GM19023 (cell line): ENCODE data around the gene HS2ST1.
"Not testable (repeated sequence)": the region's sequence is repeated elsewhere in the genome, so short reads cannot be mapped to it uniquely, and the experiment has no call there.

Source experiments
- ATAC-seq: cut with Tn5 transposase; IDR thresholded peaks from one replicate; pipeline ENCODE4 v1.9.1; 2021; ENCODE audit warnings: mild to moderate bottlenecking, moderate library complexity; ENCODE audit not compliant: unreplicated experiment

HS2ST1 gene

DNA sequence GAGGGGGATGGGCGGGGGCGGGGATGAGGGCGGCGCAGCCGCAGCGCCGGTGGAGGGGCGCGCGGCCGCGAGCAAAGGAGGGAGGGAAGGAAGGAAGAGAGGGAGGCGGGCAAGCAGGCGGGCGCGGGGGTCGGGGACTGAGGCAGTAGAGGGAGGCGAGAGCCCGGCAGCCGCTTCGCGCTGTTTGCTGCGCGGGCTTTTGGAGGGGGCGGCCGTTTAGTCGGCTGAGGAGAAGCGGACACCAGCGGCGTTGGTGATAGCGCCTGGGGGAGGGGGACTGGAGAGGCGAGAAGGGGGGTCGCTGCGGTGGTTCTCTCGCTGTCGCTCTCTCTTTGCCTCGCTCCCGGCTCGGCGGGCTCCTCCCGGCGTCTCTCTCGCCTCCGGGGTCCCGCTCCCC lies at the start of gene HS2ST1:
HS2ST1 (plus strand) TSS at position 35 of the 397 bp plus-strand sequence.
- ATAC-seq, result no peak

DNA sequence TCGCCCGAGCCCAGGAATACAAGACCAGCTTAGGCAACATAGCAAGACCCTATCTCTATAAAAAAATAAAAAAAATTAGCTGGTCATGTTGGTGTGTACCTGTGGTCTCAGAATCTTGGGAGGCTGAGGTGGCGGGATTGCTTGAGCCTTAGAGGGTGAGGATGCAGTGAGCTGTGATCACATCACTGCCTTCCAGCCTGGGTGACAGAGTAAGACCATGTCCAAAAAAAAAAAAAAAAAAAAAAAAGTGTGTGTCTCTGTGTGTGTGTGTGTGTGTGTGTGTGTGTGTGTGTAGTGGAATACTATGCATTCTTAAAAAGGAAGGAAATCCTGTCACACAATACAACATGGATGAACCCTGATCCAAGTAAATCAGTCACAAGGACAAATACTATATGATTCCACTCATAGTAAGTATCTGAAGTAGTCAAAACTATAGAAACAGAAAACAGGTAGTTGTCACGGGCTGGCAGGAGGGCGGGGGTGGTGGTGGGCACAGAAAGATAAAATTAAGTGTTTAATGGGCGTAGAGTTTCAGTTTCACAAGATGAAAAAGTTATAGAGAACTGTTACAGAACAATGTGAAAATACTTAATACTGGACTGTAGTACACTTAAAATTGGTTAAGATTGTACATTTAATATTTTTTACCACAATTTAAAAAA lies 48.3 kb upstream of the HS2ST1 start:
- ATAC-seq, result no peak

DNA sequence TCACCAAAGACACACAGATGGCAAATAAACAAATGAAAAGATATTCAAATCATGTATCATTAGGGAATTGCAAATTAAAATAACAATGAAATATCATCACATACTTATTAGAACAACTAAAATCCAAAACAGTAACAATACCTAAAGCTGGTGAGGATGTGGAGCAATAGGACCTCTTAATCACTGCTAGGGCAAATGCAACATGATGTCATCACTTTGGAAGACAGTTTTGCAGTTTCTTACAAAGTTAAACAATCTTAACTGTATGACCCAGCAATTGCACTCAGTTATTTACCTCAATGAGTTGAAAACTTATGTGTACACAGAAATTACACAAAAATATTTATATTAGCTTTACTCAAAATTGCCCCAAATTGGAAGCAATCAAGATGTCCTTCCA lies 47.8 kb upstream of the HS2ST1 start:
- ATAC-seq, result no peak

DNA sequence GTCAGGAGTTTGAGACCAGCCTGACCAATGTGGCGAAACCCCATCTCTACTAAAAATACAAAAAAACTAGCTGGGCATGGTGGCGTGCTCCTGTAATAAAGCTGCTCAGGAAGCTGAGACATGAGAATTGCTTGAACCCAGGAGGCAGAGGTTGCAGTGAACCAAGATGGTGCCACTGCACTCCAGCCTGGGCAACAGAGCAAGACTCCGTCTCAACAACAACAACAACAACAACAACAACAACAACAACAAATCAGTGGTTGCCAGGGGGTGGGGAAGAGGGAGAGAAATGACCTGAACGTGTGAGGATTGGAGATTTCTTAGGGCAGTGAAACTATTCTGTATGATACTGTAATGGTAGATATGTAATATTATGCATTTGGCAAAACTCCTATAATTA lies 47.2 kb upstream of the HS2ST1 start:
- ATAC-seq, result not testable (repeated sequence)

DNA sequence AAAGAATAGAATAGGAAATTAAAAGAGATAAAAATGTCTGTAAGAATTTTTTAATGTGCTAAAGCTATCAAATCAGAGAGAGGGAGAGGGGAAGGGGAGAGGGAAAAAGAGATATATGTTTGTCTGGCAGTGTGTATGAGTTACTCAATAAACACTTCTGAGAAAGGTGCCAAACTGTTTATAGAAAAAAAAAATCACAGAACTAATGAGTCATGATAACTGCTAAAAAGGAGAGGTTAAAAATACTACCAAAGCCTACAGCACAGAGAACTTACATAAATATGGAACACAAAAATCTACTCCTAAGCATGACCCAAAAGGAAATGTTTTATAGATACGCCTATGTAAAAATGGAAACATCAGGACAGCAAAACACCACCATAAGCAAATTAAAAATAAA lies 46.0 kb upstream of the HS2ST1 start:
- no peak for ATAC-seq

DNA sequence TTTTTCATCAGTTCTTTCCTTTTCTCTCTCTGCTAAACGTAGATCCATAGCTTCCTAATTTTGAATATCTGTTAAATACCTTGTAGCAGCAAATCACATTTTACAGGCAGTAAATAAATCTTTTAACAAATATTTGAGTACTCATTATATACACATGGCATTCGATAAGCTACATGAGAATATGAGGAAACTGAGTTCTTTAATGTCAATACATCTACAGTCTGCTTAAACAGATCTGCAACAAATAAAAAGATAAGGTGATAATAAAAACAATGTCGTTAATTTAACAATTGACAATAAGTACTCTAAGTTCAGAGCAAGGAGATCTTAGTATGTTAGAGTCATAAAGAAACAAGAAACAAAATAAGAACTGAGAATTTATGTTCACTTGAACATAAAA lies 43.4 kb upstream of the HS2ST1 start:
- ATAC-seq, result no peak

DNA sequence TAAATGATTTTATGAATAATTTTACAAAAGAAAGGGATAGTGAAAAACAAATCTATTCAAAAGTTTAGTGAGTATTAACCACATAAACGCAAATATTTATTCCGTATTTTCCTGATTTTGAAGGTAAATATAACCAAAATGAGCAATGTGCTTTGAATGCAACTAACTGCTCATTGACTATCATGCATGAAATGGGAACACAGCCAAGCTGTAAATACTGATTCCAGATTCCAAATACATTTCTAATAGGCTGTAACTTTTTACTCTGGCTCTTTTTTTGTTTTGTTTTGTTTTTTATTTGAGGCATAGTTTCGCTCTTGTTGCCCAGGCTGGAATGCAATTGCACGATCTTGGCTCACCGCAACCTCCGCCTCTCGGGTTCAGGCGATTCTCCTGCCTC lies 42.3 kb upstream of the HS2ST1 start:
- no peak for ATAC-seq

DNA sequence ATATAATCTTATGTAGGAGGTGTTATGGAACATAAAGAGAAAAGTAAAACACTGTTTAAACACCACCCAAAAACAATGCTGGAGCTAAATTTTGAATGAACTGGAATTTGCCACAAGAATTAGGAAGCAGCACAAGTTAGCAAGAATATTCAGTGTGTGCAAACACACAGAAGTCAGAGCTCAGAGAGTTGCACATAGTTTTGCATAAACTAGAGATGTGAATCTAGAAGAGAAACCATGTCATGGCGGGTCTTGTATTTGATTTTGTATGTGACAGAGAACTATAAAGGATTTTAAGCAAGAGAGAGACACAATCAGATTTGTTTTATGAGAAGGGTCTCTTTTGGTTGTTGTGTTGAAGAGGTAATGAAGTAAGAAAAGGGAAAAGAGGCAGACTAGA lies 38.7 kb upstream of the HS2ST1 start:
- no peak for ATAC-seq

DNA sequence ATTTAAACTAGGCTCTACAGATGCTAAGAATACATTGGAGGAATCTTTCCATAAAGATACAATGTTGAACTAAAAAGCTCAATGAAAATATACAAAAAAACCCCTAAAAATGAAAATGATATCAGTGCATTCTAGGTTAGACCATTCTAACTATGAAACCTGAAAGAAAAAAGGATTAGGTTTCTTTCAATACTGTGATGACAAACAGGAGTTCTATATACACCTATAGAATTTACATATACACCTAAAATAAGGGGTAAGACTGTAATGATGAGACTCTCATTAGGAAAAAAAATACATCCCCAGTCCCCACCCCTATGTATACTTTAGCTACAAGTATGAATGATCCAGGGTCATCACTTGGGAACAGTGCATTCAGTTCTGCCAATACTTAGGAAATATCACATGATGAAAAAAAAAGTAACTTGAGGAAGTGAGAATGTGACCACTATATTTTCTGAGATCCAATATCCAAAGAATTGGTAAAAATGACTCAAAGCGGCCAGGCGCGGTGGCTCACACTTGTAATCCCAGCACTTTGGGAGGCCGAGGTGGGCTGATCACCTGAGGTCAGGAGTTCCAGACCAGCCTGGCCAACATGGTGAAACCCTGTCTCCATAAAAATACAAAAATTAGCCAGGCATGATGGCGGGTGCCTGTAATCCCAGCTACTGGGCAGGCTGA lies 26.8 kb upstream of the HS2ST1 start:
- ATAC-seq, result no peak

DNA sequence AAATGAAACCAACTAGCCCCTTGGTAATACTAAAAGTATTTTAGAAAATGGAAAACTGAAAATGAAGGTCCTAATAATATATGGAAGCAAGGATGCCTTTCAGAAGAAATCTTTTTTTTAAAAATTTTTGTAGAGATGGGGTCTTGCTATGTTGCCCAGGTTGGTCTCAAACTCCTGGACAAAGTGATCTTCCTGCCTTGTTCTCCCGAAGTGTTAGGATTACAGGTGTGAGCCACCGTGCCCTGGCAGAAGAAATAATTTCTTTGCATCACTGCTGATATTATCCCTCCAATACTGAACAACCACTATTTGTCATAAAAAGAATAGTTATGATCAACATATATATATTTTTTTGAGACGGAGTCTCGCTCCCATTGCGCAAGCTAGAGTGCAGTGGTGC lies 26.1 kb upstream of the HS2ST1 start:
- ATAC-seq, result no peak

DNA sequence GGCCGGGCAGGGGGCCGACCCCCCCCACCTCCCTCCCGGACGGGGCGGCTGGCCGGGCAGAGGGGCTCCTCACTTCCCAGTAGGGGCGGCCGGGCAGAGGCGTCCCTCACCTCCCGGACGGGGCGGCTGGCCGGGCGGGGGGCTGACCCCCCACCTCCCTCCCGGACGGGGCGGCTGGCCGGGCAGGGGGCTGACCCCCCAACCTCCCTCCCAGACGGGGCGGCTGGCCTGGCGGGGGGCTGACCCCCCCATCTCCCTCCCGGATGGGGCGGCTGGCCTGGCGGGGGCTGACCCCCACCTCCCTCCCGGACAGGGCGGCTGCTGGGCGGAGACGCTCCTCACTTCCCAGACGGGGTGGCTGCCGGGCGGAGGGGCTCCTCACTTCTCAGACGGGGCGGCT lies 15.0 kb upstream of the HS2ST1 start:
- ATAC-seq, result not testable (repeated sequence)

DNA sequence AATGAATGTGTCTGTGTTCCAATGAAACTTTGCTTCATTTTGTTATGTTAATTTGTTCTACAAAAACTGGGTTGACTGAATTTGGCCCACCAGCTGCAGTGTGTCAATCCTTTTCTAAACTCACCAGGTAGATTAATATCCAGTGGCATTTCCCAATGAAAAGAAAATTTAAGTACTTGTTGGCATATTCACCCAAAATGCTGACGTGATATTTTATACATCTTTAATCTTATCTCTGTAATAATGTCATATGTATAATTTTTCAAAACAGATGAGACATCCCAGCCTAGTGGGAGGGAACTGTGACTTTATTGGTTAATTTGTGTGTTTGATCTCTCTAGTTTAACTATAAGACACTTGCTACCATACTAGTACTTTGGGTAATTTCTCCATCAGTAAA lies 8.6 kb upstream of the HS2ST1 start:
- no peak for ATAC-seq

DNA sequence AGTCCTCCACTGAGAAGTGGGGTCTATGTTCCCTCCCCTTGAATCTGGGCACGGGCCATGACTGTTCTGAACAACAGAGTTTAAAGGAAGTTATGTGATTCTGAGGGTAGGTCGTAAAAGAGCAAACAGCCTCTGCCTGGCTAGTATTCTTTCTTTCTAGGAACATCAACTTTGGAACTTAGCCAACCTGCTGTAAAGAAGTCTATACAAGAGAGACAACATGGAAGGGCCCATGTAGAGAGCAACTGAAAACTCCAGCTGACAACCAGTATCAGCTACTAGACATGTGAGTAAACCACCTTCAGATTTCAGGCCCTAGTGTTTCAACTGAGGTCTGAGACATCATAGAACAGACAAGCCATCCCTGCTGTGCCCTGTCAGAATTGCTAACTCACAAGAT lies 8.0 kb upstream of the HS2ST1 start:
- ATAC-seq, result no peak

DNA sequence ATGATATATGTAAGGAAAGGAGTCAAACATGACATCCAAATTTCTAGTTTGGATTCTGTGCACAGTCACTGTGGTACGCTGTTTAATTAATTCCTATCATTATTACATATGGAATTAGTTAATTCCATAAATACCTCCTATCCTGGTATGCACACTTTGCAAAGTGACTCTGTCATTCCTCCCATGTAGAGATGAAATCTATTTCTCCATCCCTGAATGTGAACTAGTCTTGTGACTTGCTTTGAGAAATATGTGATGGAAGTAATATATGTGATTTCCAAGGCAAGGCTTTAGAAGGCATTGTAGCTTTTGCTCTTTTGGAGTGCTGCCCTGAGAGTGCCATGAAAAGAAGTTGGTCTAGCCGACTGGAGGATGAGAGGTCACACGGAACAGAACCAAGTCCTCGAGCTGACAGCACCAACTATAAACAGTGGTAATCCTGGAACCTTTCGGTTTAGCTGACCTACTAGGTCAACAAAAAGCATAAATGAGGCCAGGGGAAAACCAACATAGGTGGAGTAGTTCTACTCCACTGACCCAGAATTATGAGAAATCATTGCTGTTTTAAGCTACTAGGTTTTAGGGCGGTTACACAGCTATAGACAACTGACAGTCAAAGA lies 2.0 kb upstream of the HS2ST1 start:
- no peak for ATAC-seq

DNA sequence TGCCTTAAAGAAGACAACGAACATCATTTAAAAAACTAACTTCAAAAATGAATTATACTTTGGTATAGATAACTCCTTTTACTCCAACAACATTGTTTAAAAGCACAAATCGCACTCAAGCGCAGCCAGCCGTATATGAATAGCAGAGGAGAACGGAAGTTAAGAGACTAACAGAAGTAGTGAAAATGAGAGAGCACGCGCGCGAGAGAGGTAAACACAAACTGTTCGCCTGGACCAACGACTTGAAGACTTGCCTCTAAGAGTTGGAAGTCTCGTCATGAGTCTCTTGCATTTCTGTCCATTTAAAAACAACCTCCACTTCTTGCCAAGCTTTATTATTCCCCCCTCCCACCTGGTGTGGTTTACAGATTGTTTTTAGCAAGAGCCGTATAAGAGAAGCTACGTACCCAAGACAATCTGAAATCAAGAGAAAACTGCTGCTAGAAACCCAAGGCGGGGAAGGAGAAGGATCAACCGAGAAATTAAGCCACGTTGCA lies 988 bp upstream of the HS2ST1 start:
- ATAC-seq, result no peak

DNA sequence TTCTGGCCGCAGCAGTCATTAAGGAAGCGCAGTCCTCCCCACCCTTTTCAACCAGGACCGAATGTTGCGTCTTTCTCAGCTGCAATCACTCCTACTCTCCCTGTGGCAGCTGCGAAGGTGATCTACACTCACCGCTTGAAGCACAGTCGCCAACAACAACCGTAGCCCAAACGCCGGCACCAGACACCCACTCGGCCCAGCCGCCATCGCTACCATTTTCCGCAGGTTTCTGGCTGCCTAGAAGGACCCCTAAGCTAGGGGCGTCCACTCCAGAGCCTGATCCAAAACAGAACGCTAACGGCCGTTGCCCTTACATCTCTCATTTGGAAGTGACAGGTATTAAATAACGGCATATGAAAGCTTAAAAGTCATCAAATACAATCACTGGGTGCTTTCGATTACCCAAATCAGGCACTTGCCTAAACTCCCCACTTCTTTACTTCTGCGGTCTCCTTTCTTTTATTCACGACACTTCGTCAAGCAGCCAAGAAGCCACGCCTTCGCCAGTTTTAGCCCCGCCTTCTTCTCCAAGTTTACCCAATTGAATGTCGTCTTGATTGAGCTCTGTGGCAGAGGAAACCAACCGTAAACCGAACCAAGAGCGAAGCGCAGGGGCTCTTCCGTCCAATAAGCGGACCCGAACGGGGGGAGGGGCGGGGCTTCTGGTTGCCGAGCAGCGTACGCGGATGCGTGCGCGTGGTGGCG lies 387 bp upstream of the HS2ST1 start, which contains the start of gene SELENOF:
SELENOF (minus strand) TSS at position 231 of the 705 bp plus-strand sequence; CDS start at position 216, 15 bp downstream.
- peak; percentile 85 for ATAC-seq

DNA sequence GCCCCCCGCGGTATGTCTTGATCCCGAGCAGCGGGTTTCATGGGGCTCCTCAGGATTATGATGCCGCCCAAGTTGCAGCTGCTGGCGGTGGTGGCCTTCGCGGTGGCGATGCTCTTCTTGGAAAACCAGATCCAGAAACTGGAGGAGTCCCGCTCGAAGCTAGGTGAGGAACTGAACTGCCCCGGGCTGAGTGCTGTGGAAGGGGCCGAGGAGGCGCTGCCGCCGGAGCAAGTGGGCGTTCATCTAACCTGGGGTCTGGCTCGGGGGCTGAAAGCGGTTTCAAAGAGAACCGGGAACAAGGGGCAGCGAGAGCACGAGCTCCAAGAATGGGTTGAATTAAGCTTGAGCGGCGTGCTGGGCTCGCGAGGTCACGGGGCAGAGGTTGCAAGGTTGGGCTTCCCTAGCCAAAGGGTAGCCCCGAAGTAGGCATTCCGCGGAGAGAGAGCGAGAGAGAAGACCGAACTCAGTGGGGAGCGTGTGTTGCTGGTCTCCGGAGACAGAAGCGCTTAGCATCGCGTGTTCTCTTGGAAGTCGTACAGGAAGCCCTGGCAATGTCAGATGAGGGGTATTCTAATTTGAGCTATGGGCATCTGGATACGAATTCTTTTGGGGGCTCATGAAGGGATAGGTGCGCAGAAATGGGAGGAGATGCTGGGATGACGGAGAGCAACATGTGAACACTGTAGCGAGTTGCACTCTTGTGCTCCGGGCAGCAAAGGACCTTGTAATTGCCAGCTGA lies 732 bp downstream of the HS2ST1 start:
- peak; percentile 17 for ATAC-seq

DNA sequence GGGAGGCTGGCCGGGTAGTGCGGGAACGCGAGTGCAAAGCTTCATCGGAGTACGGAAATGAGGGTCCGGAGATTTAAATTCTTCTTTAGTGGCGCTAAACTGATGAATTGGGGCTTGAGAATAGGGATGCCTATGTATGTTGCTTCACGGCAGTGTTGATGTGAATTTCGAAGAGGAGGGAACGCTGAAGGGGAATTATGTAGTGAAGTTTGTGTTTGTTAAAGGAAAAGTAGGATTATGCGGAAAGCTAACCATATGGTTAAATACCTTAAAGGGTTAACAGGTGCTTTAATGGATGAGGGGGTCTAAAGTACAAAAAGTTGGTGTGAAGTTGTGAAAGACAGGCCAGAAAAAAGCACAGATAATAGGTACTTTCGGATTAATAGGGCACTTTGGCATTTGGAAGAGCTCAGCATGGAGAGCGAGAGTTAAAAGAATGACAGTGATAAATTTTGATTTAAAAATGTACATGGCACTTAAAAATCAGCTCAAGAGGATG lies 1.4 kb downstream of the HS2ST1 start:
- no peak for ATAC-seq

DNA sequence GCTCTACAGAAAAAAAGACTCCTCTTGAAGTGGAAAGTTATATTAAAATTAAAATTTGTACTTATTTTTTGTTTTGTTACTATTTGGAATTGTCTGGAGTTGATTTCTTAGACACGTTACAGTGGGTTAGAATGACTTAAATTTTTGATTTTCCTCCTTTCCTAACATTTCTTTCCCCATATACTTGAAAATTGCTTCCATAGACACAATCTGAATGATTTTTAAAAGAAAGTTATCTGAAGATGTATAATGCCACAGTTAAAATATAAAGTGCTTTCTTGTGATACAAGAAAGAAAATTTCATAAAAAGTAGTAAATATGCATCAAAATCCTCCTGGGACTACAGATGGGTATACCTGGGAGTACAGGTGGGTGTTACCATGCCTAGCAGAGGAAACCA lies 2.3 kb downstream of the HS2ST1 start:
- no peak for ATAC-seq

DNA sequence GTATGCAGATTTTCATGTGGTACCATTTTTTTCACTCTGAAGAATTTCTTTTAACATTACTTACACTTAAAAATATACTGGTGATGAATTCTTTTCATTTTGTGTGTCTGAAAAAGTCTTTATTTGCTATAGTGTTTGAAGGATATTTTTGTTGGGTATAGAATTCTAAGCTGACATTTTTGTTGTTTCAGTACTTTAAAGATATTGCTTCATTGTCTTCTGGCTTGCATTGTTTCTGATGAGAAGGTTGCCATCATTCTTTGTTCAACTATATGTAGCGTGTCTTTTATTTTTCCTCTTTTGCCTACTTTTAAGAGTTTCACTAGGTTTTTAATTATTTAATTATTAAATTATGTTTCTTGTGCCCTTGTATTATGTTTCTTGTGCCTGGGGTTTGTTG lies 8.0 kb downstream of the HS2ST1 start:
- no peak for ATAC-seq
